Activated naive CD4-positive, alpha-beta T cell treated with anti-CD3 and anti-CD28 coated beads, Interleukin-2, amount 50 U/mL, for 16 hours (primary cell): ENCODE measurements around the gene CNBD2.
"Not testable (repeated sequence)": the region's sequence is repeated elsewhere in the genome, so short reads cannot be mapped to it uniquely, and the experiment has no call there.

Source experiments
- DNase-seq: peaks from one replicate; pipeline ENCODE4 v3.0.0-alpha.2; 2020

The CNBD2 gene

GRCh38 chr20:36064658-36065426, 96.5 kb downstream of the CNBD2 start:
- peak; percentile 91 for DNase-seq

GRCh38 chr20:36065427-36065998, 97.1 kb downstream of the CNBD2 start:
- no peak for DNase-seq

- DNase-seq, result no peak
Measured at GRCh38 chr20:36066777-36067176, 98.4 kb downstream of the CNBD2 start.

GRCh38 chr20:36068526-36068925, 100.1 kb downstream of the CNBD2 start:
- DNase-seq, result not testable (repeated sequence)

- no peak for DNase-seq
Measured at GRCh38 chr20:36070451-36070850, 102.1 kb downstream of the CNBD2 start.

- DNase-seq, result no peak
Measured at GRCh38 chr20:36071848-36072247, 103.5 kb downstream of the CNBD2 start.

GRCh38 chr20:36074983-36075382, 106.6 kb downstream of the CNBD2 start:
- no peak for DNase-seq

- not testable (repeated sequence) for DNase-seq
Measured at GRCh38 chr20:36077762-36078161, 109.4 kb downstream of the CNBD2 start.

- no peak for DNase-seq
Measured at GRCh38 chr20:36079486-36079885, 111.1 kb downstream of the CNBD2 start.

- not testable (repeated sequence) for DNase-seq
Measured at GRCh38 chr20:36079984-36080383, 111.6 kb downstream of the CNBD2 start.
